NCI-H1417 treated with DMSO at 0.1 percent for 48 hours (cell line): Measurements from ENCODE around the gene JAZF1.

Experiments
- DNase-seq: peaks from one replicate; lab custom pipeline; 2025; lab: John Stamatoyannopoulos, UW

The JAZF1 gene

DNA sequence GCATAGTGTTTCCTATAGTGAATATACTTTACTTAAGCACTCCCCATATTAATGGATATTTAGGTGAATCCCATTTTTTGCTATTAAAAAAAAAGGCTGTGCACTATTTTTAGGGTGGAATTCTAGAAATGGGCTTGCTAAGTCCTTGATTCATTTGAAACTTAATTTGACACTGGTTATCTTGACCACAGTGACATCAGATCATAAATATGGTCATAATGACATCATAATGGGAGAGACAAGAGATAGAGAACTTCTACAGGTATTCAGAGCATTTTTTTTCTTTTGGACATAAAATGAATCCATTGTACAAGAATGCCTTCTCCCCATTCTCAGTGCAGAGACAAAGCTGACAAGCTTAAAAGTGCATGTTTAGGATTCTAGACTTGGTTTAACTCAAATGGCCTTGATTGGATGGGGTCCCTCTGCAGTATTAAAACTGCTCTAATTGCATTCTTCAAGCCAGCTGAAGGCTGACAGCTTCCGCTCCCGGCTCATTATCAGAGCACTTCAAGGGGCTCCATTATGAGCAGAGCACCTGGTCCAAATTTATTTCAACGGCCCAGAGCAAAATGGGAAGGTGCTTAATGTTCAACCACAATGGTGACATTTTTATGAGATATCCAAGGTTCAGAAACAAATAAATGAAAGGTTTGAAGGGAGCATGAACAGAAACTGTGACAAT lies 104.8 kb downstream of the JAZF1 start:
- peak; percentile 66 for DNase-seq

DNA sequence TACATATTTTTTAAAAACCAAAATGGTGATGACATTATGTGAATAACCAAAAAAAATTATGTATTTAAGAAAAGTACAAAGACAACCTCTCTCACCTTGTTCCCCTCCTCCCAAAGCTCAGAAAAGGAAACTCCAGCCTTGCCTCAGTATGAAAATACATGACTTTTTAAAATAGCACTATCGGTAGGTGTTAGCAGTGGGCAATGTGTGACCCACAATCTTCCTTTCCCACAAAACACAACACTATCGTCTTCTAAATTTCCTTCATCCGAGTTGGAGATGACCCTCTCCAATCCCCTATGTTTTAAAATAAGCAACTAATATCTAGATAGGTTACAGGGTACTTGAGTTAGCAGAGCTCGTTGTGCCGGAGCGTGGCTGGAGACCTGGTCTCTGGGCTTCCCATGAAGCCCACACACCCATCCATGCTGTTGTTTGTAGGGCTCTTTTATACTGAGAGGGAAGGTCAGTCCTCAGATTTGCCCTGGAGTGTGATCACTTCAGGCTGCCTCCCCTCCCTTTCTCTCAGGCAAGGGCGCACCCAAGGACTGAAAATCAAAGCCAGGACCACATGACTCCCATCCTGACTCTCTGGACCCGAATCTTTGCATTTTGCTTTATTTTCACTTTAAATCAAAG lies 107.6 kb downstream of the JAZF1 start:
- no peak for DNase-seq

DNA sequence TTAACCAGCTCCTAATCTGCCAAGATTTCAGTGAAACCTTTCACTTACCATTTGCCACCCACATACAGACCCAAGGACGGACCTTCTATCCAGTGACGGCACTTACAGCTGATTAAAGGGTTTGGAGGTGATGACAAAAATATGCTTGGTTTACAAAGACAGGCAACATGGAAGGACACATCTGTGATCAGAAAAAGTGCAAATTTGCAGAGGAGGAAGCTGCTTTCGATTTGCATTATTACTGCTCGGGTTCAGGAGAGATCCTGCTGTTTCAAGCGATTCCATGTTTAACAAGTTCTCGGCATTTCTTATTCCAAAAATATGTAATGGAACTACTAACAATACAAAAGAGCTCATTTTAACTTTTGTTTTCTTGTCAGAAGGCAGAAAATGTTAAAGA lies 109.0 kb downstream of the JAZF1 start:
- no peak for DNase-seq

DNA sequence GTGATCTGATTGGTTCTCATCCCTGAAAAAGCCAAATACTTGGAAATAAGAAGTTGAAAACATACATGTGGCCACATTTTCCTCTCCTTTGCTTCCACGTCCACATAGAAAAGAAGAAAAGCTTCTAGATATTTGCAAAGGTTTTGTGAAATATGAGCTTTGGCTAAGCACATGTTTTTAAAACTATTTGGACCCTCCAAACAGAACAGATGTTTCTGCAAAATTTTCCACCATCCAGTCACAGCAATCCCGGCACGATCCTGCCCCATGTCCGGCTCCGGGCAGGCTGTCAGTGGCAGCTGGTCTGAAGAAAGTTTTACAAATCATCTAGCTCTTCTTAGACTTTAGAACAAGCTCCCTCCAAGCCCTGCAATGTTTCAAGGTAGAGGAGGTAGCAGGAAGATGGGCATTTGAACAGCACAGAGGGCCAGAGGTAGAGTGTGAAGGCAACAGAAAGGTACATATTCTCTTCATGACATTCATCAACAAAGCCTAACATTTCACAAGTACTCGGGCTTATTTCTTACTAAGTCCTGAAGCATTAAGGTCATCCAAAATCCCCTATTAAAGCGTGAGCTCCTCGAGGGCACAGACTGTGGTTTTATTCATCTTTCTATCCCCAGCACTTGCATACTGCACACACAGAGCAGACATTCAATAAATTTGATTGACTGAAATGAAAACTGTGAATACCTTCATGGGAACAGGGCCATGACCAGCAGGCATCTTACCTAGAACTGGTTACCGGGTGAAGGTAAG lies 110.1 kb downstream of the JAZF1 start:
- no peak for DNase-seq

DNA sequence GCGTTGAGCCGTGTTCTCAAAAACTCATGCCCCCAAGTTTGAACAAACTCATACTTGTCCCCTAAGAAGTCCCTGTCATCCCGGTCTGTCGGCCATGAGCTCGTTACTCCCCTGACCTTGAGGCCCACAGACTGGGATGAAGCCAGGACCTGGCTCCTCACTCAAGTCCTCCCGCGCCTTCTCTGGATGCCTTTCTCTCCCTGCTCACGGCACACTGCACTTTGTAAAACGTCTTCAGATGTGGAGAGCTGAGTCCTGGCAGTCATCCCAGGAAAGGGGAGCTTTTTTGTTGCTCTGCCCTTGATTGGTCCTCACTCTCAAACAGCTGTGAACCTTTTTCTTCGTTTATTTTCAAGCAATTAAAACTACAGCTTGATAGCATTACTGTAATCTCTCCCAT lies 110.8 kb downstream of the JAZF1 start:
- no peak for DNase-seq

DNA sequence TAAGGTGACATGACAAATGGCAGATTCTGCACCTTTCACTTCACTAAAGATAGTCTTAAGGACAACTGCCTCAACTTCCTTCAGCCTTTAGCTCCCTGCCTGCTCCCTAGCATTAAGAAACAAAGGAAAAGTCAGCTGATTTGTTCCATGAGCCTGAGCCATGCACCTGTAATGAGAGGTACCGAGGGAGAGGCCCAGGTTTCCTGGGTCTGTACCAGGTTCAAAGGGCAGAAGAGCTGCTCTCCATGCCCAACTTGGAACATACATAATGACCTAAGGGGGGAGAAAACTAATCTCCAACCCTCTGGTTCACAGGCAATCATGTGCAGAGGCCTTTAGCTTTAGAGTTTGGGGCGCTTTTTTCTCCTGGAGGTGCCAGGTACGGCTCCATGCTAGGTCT lies 111.2 kb downstream of the JAZF1 start:
- DNase-seq = no peak

DNA sequence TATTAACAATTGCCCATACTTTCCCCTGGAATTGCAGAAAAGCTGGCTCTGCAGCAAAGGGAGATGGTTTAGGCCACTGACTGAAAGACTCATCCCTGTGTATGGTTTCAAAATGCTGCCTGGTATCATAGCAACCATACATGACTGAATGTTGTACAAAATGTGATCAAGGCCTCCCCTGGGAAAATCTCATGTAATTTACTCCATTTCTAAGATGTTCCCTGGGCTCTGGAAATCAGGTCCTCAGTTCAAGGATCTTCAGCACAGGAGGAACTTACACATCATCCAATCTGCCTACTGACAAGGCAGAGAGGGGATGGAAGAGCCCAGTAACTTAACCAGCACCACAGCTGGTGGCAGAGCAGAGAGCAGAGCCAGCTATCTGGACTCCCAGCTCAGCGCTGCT lies 111.8 kb downstream of the JAZF1 start:
- DNase-seq = no peak

DNA sequence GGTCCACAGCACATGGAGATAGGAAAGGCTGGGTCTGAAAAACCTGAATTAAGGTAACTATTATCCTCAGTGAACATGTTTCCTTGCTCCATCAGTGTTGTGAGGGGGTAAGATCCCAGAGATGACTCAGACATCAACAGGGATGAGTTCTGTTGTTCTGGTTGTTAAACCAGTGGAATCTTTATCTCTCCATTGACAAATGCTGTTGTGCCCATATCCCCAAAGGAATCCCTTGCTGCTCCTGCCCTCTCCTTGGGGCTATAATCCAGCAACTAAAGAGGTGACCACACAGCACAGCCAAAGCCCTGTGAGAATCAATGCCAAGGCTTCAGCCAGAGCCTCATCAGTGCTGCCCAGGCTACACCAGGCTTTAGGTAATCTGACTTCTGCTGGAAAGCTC lies 113.4 kb downstream of the JAZF1 start:
- DNase-seq = no peak

DNA sequence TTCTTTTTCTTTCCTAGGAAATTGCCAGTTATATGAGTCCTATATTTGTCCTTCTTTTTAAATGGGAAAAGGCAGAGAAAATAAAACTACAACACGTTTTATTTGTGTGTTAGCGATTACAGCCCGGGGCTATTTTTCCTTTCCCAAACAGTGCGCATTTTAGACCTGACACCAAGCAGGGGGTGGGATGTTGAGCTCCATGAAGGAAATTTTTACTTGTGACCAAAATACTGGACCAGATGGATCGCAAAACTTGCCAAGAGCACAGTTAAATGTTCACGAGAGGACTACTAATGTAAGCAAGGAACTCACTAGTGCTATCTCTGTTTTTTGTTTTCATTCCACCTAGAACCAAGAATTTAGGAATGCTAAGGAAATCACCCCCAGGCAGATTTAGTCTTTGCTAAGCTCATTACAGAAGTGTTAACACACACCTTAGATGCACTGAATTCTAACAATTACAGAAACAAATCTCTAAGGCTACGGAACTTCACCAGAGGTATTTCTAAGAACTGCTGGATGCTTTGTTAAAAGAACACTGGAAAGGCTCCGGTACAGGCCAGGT lies 114.8 kb downstream of the JAZF1 start:
- no peak for DNase-seq

DNA sequence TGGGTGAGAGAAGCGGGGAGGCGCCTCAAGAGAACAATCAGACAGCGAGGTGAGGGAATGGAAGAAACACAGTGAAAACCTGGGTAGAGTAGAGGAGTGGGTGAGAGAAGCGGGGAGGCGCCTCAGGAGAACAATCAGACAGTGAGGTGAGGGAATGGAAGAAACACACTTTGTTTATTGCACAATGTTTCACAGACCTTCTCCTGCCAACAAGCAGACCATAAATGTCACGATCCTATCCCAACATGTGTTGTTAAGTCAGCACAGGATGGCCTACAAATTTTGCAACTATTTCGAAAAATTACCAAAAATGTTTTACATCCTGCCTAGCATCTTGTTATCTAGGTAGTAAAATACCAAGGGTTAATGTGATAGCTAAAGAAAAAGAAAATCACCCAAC lies 115.3 kb downstream of the JAZF1 start:
- DNase-seq = no peak

DNA sequence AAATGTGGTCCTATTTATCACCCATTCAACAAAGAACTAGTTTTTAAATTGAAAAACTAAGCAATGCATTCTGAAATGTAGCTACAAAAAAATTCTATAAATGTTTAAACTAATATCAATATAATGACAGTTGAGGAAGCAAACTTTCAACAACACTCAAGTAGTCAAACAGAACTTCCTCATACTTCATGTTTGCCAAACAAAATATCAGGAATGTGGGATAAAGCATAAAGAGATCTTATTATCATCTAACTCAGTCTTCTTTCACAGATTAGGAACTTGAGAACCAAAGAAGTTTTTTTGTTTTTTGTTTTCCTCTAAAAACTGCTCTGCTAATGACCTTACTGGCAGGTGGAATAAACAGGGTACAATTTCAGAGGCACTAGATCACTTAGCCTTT lies 116.2 kb downstream of the JAZF1 start:
- no peak for DNase-seq

DNA sequence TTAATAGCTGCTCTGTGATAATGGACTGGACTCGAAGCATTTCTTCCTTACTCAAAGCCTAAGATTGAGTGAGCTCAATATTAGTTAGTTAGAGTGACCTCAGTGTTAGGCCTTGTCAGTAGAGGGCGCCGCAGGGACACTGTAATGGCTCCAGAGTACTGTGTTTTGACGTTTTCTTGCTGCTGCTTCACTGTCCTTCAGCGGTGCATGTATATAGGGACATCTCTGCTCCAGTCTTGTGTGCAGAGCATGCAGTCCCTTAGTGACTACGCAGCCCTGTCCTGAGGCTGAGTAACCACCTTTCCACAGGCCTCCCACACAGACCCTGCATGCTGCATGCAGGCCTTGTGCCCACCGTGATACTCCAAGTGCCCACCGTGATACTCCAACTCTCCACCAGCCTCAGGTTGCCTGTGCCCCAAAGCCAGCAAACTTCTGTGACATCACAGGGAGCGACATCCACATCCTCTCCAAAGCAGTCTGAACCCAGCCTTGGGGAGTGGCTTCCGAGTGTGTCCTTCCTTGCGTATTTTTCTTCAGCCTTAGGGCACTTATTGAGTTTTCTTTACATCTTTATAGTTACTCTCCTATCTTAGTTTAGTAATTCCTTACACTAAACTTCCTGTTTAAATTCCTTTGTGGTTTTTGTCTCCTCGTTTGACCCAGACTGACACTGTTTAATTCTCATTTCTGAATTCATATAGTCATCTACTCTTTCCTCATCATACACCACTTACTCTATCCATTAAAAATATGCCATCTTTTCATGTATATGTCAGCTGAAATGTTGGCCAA lies 118.2 kb downstream of the JAZF1 start:
- DNase-seq = peak; percentile 60

DNA sequence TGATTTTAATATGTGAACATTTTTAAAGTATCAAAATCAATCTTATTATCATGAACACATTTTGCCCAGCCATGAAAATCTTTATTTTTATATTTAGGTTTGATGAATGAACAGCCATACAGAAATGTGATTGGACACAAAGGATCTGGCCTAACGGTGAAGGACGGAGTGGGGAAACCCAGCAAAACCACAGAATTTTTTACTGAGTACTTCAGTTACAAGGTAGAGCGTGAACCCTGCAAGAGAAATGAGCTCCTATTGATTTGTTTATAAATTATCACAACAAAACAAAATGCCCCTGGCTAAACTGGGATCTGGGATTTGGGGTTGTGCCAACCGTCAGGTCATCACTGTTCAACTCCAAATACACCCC lies 118.8 kb downstream of the JAZF1 start:
- no peak for DNase-seq

DNA sequence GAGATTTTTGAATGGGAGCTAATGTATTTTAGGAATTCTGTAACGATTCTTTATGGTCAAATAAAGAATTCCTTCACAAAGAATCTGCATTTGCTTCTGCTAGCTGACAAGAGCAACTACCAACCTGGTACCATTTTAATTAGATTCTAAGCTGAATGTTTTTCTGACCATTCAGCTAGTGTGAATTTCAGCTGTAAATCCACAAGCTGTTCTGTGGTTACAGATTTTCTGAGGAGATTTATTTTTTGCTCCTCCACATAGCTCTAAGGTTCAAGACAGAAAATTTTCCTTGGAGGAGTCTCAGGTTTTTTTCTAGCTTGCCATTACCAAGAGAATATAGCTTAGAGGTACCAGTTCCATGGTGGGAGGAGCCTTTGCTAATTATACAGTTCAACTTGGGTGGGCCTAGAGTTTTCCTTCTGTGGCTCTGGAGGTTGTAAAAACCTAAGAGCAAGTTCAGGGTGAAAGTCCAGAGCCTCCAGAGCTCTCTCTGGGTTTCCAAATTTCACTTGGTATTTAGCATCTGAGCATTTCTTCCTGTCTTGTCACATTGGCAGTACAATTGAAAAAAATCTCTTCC lies 120.1 kb downstream of the JAZF1 start:
- no peak for DNase-seq

DNA sequence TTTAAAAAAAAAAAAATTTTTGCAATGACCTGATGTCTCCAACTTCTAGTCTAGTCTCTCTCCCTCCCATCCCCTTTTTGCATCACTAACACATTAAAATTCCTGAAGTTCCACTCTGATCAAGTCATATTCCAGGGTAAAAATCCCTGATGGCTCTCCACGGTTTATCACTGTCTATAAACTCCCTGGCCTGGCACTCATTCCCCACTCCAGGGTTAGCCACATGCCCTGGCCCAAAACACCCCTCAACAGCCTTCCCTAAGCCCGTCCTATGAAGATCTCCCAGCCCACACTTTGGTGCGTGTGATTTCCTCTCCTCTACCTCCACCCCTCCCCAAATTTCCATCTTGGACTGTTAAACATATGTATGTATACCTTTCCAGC lies 125.4 kb downstream of the JAZF1 start:
- DNase-seq = no peak

DNA sequence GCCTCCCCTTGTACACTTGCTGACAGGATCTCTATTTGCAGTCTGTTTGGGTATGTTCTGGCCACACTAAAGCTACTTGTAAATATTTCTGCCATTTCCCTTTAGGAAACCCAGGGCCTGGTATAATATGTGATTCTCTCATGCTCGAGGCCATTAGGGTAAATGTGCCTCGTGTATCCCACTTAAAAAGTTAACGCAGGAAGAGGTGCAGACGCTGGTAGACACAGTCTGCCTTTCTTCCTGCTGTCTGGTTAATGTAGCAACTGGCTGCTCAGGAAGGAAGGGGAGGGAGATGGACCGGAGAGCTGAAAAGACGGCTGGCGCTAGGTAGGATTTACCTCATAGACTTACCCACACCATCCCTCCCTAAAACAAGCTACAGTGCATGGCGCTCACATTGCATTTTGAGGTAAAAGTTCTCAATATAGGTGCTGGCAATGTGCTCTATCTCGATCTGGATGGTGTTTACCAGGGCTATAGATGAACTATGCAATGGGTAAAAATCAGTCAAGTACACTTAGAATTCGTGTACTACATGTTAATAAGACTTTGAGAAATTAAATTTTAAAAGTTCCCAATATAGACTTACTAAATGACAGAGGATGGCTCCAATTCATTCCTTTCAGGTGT lies 125.9 kb downstream of the JAZF1 start:
- DNase-seq = no peak

DNA sequence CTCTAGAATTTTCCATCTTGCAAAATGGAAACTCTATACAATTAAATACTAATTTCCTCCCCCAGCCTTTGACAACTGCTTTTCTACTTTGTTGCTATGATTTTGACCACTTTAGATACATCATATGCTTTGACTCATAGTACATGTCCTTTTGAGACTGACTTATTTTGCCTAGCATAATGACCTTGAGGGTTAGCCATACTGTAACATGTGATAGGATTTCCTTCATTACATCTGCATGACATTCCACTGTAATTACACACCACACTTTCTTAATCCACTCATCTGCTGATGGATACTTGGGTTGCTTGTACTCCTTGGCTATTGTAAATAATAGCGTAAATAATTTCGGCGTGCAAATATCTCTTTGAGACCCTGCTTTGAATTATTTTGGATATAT lies 127.7 kb downstream of the JAZF1 start:
- DNase-seq = no peak

DNA sequence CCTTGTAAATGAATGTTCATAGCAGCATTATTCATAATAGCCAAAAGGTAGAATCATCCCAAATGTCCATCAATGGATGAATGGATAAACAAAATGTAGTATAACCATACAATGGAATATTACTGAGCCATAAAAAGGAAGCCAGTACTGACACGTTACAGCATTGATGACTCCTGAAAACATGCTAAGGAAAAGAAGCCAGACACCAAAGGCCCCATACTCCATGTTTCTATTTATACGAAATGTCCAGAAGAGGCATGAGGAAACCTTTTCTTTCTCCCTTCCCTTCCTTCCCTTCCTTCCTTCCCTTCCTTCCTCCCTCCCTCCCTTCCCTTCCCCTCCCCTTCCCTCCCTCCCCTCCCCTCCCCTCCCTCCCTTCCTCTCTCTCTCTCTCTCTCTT lies 131.9 kb downstream of the JAZF1 start:
- no peak for DNase-seq

DNA sequence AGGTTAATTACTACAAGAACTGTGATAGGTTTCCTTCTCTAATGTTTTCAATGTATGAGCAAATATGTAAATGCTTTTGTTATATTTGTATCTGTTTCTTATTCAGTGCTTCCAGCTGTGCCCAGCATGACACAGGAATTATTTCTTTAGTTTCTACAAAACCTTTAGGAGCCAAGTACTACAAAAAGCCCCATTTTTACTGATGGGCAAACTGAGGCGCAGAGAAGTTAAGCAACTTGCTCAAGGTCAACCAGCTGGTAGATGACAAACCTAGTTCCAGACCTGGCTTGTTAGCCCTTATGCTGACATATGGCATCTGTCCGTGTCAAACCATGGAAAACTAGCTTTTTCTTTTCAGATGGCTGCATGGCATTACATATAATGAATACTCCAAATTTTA lies 134.6 kb downstream of the JAZF1 start:
- no peak for DNase-seq

DNA sequence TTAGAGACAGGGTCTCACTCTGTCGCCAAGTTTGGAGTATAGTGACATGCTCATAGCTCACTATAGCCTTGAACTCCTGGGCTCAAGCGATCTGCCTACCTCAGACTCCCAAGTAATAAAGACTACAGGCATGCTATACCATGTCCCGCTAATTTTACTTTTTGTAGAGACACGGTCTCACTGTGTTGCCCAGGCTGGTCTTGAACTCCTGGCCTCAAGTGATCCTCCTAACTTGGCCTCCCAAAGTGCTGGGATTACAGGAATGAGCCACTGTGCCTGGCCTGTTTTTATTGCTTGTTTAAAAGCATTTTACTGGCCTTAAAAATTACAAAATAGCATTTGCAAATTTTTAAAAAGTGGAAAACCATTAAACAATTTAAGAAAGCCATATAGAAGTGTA lies 135.0 kb downstream of the JAZF1 start:
- no peak for DNase-seq

DNA sequence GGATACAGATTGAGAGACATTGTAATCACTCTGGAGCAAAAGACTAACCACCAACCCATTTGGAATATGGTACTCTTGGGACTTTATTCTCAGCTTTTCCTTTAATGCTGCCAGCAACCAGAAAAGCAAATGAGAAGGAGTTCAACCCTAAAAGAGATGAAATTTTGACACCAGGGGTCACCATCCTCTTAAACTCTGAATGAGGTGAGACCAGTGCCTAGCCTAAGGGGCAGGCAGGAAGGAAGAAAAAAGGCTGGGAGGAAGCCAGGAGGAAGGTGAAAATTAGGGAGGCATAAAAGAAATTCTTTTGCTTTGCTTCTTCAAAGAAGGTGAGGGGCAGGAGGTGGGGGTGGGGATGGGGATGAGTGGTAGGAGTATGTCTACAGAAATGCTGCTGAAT lies 135.8 kb downstream of the JAZF1 start:
- DNase-seq = no peak

DNA sequence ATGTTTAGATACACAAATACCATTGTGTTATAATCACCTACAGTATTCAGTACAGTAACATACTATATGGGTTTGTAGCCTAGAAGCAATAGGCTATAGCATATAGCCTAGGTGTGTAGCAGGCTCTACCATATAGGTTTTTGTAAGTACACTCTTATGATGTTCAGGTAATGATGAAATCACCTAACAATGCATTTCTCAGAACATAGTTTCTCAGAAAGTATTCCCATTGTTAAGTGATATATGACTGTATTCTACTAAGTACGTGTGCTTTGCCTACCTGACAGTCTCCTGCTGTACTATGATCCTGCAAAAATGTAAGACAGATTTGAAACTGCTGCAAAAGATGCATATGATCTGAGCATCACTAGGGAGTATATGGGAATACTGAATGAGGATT lies 137.9 kb downstream of the JAZF1 start:
- DNase-seq = no peak
